Neural crest cell (in vitro differentiated cells): ENCODE measurements around the gene ZCCHC10. TPM values are rescaled to one million over a fixed set of nuclear protein-coding genes. Genes with fewer than 3 reads are reported as not detected.
"Not testable (repeated sequence)": the region's sequence is repeated elsewhere in the genome, so short reads cannot be mapped to it uniquely, and the experiment has no call there.

Experiments
- DNase-seq: peaks from one replicate; pipeline ENCODE4 v3.0.0; 2021; ENCODE audit warnings: low read depth, mixed read lengths, low spot score
- H3K27ac Mint-ChIP-seq: one replicate; pipeline ENCODE4 v1.8.0; 2021; ENCODE audit warnings: mild to moderate bottlenecking, mixed read lengths; ENCODE audit not compliant: unreplicated experiment
- H3K27me3 Mint-ChIP-seq: 2 replicates; pipeline ENCODE4 v1.8.0; 2021; ENCODE audit warnings: low read depth, mild to moderate bottlenecking, mixed read lengths
- H3K36me3 Mint-ChIP-seq: 2 replicates; pipeline ENCODE4 v1.8.0; 2021; ENCODE audit warnings: low read depth, mild to moderate bottlenecking, mixed read lengths
- H3K4me1 Mint-ChIP-seq: 2 replicates; pipeline ENCODE4 v1.8.0; 2021; ENCODE audit warnings: mixed read lengths
- H3K4me3 Mint-ChIP-seq: one replicate; pipeline ENCODE4 v1.8.0; 2021; ENCODE audit warnings: mild to moderate bottlenecking, mixed read lengths
- H3K9me3 Mint-ChIP-seq: 2 replicates; pipeline ENCODE4 v1.8.0; 2021; ENCODE audit warnings: mixed read lengths
- total RNA-seq: library from RNA; stranded (reverse); gene quantifications from 2 replicates; pipeline ENCODE4 v1.2.1, GENCODE V29; 2021
- TF ChIP-seq, protein P1 (sequence below): fragments of 200-600 bp; sonication (generic); conservative IDR thresholded peaks from 2 replicates; pipeline ENCODE4 v1.5.0; 2021; ENCODE audit warnings: antibody characterized with exemption, mild to moderate bottlenecking

The ZCCHC10 gene
- total RNA-seq, 1 donor from 2014 or later = 26.5 TPM

GRCh38 chr5:132998556-132998955, 27.8 kb downstream of the ZCCHC10 start:
- Mint-ChIP-seq H3K4me3 (no peak overlapping the region), H3K27me3 (no peaks in the 10 kb centered on the region), H3K27ac (no peak overlapping the region), H3K4me1 (no peaks in the 10 kb centered on the region), H3K9me3 (no peaks in the 10 kb centered on the region), H3K36me3 (peaks cover 8% of the 10 kb centered on the region)
- TF ChIP-seq, protein P1, sequence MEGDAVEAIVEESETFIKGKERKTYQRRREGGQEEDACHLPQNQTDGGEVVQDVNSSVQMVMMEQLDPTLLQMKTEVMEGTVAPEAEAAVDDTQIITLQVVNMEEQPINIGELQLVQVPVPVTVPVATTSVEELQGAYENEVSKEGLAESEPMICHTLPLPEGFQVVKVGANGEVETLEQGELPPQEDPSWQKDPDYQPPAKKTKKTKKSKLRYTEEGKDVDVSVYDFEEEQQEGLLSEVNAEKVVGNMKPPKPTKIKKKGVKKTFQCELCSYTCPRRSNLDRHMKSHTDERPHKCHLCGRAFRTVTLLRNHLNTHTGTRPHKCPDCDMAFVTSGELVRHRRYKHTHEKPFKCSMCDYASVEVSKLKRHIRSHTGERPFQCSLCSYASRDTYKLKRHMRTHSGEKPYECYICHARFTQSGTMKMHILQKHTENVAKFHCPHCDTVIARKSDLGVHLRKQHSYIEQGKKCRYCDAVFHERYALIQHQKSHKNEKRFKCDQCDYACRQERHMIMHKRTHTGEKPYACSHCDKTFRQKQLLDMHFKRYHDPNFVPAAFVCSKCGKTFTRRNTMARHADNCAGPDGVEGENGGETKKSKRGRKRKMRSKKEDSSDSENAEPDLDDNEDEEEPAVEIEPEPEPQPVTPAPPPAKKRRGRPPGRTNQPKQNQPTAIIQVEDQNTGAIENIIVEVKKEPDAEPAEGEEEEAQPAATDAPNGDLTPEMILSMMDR = no peak
- DNase-seq = no peak

- H3K27ac Mint-ChIP-seq = no peak overlapping the region
- no peak for DNase-seq
- H3K36me3 Mint-ChIP-seq = peaks cover under 1% of the 10 kb centered on the region
- TF ChIP-seq, protein P1 = no peak
- no peak overlapping the region for H3K4me3 Mint-ChIP-seq
- no peaks in the 10 kb centered on the region for H3K9me3 Mint-ChIP-seq
- no peaks in the 10 kb centered on the region for H3K27me3 Mint-ChIP-seq
- no peaks in the 10 kb centered on the region for H3K4me1 Mint-ChIP-seq
These were observed 30.0 kb downstream of the ZCCHC10 start for GRCh38 chr5:132996307-132996706.

GRCh38 chr5:132987531-132988408, 38.6 kb downstream of the ZCCHC10 start:
- peaks cover 3% of the 10 kb centered on the region for H3K9me3 Mint-ChIP-seq
- no peaks in the 10 kb centered on the region for H3K4me1 Mint-ChIP-seq
- H3K27me3 Mint-ChIP-seq = no peaks in the 10 kb centered on the region
- no peak overlapping the region for H3K27ac Mint-ChIP-seq
- TF ChIP-seq, protein P1 = no peak
- no peaks in the 10 kb centered on the region for H3K36me3 Mint-ChIP-seq
- no peak for DNase-seq
- H3K4me3 Mint-ChIP-seq = no peak overlapping the region

DNA sequence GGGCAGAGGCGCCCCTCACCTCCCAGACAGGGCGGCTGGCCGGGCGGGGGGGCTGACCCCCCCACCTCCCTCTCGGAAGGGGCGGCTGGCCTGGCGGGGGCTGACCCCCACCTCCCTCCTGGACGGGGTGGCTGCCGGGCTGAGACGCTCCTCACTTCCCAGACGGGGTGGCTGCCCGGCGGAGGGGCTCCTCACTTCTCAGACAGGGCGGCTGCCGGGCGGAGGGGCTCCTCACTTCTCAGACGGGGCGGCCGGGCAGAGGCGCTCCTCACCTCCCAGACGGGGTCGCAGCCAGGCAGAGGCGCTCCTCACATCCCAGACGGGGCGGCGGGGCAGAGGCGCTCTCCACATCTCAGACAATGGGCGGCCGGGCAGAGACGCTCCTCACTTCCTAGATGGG, 43.4 kb downstream of the ZCCHC10 start:
- H3K9me3 Mint-ChIP-seq, H3K27ac Mint-ChIP-seq, H3K4me1 Mint-ChIP-seq, DNase-seq, H3K36me3 Mint-ChIP-seq, H3K4me3 Mint-ChIP-seq, H3K27me3 Mint-ChIP-seq: not testable (repeated sequence)

GRCh38 chr5:132981288-132981687, 45.1 kb downstream of the ZCCHC10 start:
- H3K36me3 Mint-ChIP-seq = peaks cover 6% of the 10 kb centered on the region
- H3K9me3 Mint-ChIP-seq = peaks cover 13% of the 10 kb centered on the region
- TF ChIP-seq, protein P1 = no peak
- no peaks in the 10 kb centered on the region for H3K4me1 Mint-ChIP-seq
- no peaks in the 10 kb centered on the region for H3K27me3 Mint-ChIP-seq
- H3K27ac Mint-ChIP-seq = no peak overlapping the region
- no peak for DNase-seq
- no peak overlapping the region for H3K4me3 Mint-ChIP-seq

DNA sequence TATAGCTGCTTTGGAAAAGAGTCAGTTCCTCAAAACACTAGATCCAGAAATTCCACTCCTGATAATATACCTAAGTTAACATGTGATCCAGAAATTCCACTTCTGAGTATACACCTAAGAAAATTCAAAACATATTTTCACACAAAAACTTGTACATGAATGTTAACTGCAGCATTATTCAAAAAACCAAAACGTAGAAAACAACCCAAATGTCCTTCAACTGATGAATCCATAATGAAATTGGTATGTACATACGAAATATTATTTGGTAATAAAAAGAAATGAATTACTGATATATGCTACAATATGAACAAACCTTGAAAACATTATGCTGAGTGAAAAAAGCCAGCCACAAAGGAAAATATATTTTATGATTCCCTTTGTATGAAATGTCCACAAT, 46.4 kb downstream of the ZCCHC10 start:
- no peak for DNase-seq
- no peaks in the 10 kb centered on the region for H3K4me1 Mint-ChIP-seq
- TF ChIP-seq, protein P1 = no peak
- no peaks in the 10 kb centered on the region for H3K27me3 Mint-ChIP-seq
- H3K9me3 Mint-ChIP-seq = peaks cover 13% of the 10 kb centered on the region
- peaks cover 9% of the 10 kb centered on the region for H3K36me3 Mint-ChIP-seq
- H3K4me3 Mint-ChIP-seq = no peak overlapping the region
- H3K27ac Mint-ChIP-seq = no peak overlapping the region
